MM.1S (cell line): ENCODE data around the gene SYVN1.

ENCODE experiments used
- DNase-seq: peaks from one replicate; pipeline ENCODE4 v3.0.0-alpha.2; 2015
- H2AFZ ChIP-seq: fragments of 300-600 bp; sonication (generic); 2 replicates; pipeline ENCODE4 v1.6.0; 2016; ENCODE audit warnings: antibody characterized with exemption, low read length
- H3F3A ChIP-seq: fragments of 300-600 bp; sonication (generic); 2 replicates; pipeline ENCODE4 v1.6.1; 2016; ENCODE audit warnings: mild to moderate bottlenecking, antibody characterized with exemption, low read length, moderate library complexity, mixed read lengths; ENCODE audit not compliant: insufficient read depth
- H3K27ac ChIP-seq: fragments of 300-600 bp; sonication (generic); 2 replicates; pipeline ENCODE4 v1.5.1; 2016; ENCODE audit warnings: mild to moderate bottlenecking, low read length
- H3K27me3 ChIP-seq: fragments of 300-600 bp; sonication (generic); replicated peaks from 2 replicates; pipeline ENCODE4 v1.6.0; 2016; ENCODE audit warnings: low read length; ENCODE audit not compliant: insufficient read depth
- H3K36me3 ChIP-seq: fragments of 300-600 bp; sonication (generic); replicated peaks from 2 replicates; pipeline ENCODE4 v1.6.1; 2016; ENCODE audit warnings: mild to moderate bottlenecking, low read length, mixed read lengths; ENCODE audit not compliant: insufficient read depth
- H3K4me1 ChIP-seq: fragments of 300-600 bp; sonication (generic); 2 replicates; pipeline ENCODE4 v1.6.1; 2016; ENCODE audit warnings: low read length, mixed read lengths
- H3K4me2 ChIP-seq: fragments of 300-600 bp; sonication (generic); 2 replicates; pipeline ENCODE4 v1.6.0; 2016; ENCODE audit warnings: low read depth, low read length
- H3K4me3 ChIP-seq: fragments of 300-600 bp; sonication (generic); 2 replicates; pipeline ENCODE4 v1.5.1; 2016; ENCODE audit warnings: low read length, mixed read lengths
- H3K79me2 ChIP-seq: fragments of 300-600 bp; sonication (generic); 2 replicates; pipeline ENCODE4 v1.6.1; 2016; ENCODE audit warnings: mixed run types, low read length, mixed read lengths
- H3K9ac ChIP-seq: fragments of 300-600 bp; sonication (generic); 2 replicates; pipeline ENCODE4 v1.6.1; 2016; ENCODE audit warnings: low read length, mixed read lengths
- H3K9me2 ChIP-seq: fragments of 300-600 bp; sonication (generic); replicated peaks from 2 replicates; pipeline ENCODE4 v1.6.1; 2016; ENCODE audit warnings: mild to moderate bottlenecking, low read length, mixed read lengths; ENCODE audit not compliant: insufficient read depth
- H3K9me3 ChIP-seq: fragments of 300-600 bp; sonication (generic); replicated peaks from 2 replicates; pipeline ENCODE4 v1.6.1; 2016; ENCODE audit warnings: mild to moderate bottlenecking, low read length, mixed read lengths; ENCODE audit not compliant: insufficient read depth
- H4K20me1 ChIP-seq: fragments of 300-600 bp; sonication (generic); 2 replicates; pipeline ENCODE4 v1.6.1; 2016; ENCODE audit warnings: mild to moderate bottlenecking, low read length, moderate library complexity, mixed read lengths; ENCODE audit not compliant: insufficient read depth
- EZH2 ChIP-seq: fragments of 300-600 bp; sonication (generic); optimal IDR thresholded peaks from 2 replicates; pipeline ENCODE3; 2017; ENCODE audit warnings: low read depth, mild to moderate bottlenecking, antibody characterized with exemption, low read length, mixed read lengths
- EZH2phosphoT487 ChIP-seq: fragments of 300-600 bp; sonication (generic); IDR thresholded peaks from 2 replicates; pipeline ENCODE4 v1.6.1; 2018; ENCODE audit warnings: antibody characterized with exemption, low read length
- TF ChIP-seq, protein P1 (sequence below): fragments of 300-600 bp; sonication (generic); IDR thresholded peaks from 2 replicates; pipeline ENCODE4 v1.5.1; 2016; ENCODE audit warnings: antibody characterized with exemption, low read length, mixed read lengths

Gene SYVN1

DNA sequence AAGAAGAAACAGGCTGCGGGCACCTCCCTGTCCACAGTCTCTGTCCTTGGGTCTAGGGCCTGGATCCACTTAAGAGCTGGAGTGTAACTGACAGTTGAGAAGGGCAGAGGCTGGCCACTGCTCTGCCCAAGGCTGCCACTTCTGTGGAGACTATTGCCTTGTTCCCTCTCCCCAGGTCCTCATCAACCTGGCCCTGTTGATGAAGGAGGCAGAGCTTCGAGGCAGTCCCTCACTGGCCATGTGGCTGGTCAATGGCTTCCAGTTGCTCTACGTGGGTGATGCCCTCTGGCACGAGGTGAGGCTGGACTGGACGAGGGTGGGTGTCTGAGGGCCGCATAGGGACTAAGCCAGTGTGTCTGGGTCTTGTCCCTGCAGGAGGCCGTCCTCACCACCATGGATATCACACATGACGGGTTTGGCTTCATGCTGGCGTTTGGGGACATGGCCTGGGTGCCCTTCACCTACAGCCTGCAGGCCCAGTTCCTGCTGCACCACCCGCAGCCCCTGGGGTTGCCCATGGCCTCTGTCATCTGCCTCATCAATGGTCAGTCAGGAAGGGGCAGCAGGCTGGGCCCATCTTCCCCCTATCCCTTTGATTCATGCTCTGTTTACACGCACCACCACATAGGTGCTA is 19.7 kb downstream of the SYVN1 start:
- peaks cover 38% of the 10 kb centered on the region for H3F3A ChIP-seq
- no peak for DNase-seq
- no peaks in the 10 kb centered on the region for H3K27me3 ChIP-seq
- H3K4me2 ChIP-seq: no peak overlapping the region
- no peaks in the 10 kb centered on the region for H4K20me1 ChIP-seq
- H3K4me1 ChIP-seq: peaks cover 28% of the 10 kb centered on the region
- no peak for TF ChIP-seq EZH2phosphoT487
- TF ChIP-seq, protein P1, sequence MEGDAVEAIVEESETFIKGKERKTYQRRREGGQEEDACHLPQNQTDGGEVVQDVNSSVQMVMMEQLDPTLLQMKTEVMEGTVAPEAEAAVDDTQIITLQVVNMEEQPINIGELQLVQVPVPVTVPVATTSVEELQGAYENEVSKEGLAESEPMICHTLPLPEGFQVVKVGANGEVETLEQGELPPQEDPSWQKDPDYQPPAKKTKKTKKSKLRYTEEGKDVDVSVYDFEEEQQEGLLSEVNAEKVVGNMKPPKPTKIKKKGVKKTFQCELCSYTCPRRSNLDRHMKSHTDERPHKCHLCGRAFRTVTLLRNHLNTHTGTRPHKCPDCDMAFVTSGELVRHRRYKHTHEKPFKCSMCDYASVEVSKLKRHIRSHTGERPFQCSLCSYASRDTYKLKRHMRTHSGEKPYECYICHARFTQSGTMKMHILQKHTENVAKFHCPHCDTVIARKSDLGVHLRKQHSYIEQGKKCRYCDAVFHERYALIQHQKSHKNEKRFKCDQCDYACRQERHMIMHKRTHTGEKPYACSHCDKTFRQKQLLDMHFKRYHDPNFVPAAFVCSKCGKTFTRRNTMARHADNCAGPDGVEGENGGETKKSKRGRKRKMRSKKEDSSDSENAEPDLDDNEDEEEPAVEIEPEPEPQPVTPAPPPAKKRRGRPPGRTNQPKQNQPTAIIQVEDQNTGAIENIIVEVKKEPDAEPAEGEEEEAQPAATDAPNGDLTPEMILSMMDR: no peak
- TF ChIP-seq EZH2: no peak
- no peaks in the 10 kb centered on the region for H3K9me2 ChIP-seq
- H3K9me3 ChIP-seq: no peaks in the 10 kb centered on the region
- no peaks in the 10 kb centered on the region; the same call in 1 of the 2 replicates for H3K36me3 ChIP-seq
- H2AFZ ChIP-seq: no peak overlapping the region
- H3K9ac ChIP-seq: no peak overlapping the region
- H3K27ac ChIP-seq: no peak overlapping the region
- H3K4me3 ChIP-seq: no peak overlapping the region
- H3K79me2 ChIP-seq: peaks cover 23% of the 10 kb centered on the region

DNA sequence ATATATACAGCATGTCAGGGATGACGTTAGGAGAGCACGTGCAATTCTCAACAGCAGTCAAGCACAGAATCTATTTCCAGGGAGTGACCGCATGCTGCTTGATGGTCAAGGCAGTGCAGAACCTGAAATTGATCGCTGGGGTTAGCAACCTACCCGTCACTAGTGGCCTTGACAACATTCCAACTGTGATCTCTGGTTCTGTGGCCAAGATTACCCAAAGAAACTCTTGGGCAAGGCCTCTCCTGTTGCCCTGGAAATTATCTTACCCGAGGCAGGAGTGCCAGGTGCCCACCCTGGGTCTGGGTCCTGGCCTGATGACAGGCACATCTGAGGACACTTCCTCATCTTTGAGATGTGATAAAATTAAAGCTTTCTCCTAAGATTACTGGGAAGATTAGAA is 20.5 kb downstream of the SYVN1 start:
- Histone ChIP-seq H3F3A (peaks cover 34% of the 10 kb centered on the region), H3K27ac (no peak overlapping the region), H3K36me3 (no peaks in the 10 kb centered on the region; the same call in 1 of the 2 replicates), H3K79me2 (peaks cover 22% of the 10 kb centered on the region), H3K4me3 (no peak overlapping the region), H4K20me1 (no peaks in the 10 kb centered on the region), H2AFZ (no peak overlapping the region), H3K27me3 (no peaks in the 10 kb centered on the region), H3K9me2 (no peaks in the 10 kb centered on the region), H3K9me3 (no peaks in the 10 kb centered on the region), H3K4me1 (peaks cover 27% of the 10 kb centered on the region), H3K4me2 (no peak overlapping the region), H3K9ac (no peak overlapping the region)
- DNase-seq: no peak
- no peak for TF ChIP-seq EZH2
- TF ChIP-seq, protein P1: no peak
- TF ChIP-seq EZH2phosphoT487: no peak

DNA sequence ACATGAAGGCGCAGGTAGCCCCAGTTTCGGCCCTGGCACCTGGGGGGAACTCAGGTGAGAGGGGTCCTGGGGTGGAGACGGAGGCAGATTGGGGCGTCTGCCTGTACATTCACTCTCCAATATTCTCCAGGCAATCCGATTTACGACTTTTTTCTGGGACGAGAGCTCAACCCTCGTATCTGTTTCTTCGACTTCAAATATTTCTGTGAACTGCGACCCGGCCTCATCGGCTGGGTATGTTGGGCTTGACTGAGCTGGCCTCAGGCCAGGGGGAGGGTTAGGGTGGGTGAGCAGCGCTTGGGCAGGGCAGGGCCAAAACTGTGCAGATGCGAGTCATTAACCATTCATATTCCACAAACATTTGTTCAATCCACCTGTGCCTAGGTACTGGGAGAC is 21.0 kb downstream of the SYVN1 start:
- no peaks in the 10 kb centered on the region for H3K9me2 ChIP-seq
- H3K27ac ChIP-seq: no peak overlapping the region
- no peaks in the 10 kb centered on the region; the same call in 1 of the 2 replicates for H3K36me3 ChIP-seq
- peak overlapping the region; percentile 57; the same call in 1 of the 2 replicates for H3K9ac ChIP-seq
- H2AFZ ChIP-seq: 0 out of 2 replicates have a peak overlapping the region, but pooled peaks have one; percentile 54
- peaks cover 22% of the 10 kb centered on the region for H3K79me2 ChIP-seq
- peak overlapping the region; percentile 85; the same call in 1 of the 2 replicates for H3K4me2 ChIP-seq
- DNase-seq: no peak
- H3K4me3 ChIP-seq: peak overlapping the region; percentile 57
- TF ChIP-seq EZH2phosphoT487 (no peak), EZH2 (no peak)
- TF ChIP-seq, protein P1: no peak
- H3F3A ChIP-seq: peaks cover 29% of the 10 kb centered on the region
- H3K4me1 ChIP-seq: peaks cover 27% of the 10 kb centered on the region
- H3K27me3 ChIP-seq: no peaks in the 10 kb centered on the region
- no peaks in the 10 kb centered on the region for H3K9me3 ChIP-seq
- no peaks in the 10 kb centered on the region for H4K20me1 ChIP-seq
